ENCODE results near the gene BPHL.
"Not testable (repeated sequence)": the region's sequence is repeated elsewhere in the genome, so short reads cannot be mapped to it uniquely, and the experiment has no call there.

BPHL gene

GRCh38 chr6:3157131-3157933, 38.8 kb downstream of the BPHL start, which contains the start of gene TUBB2A:
TUBB2A (minus strand) TSS chr6:3157544; CDS start chr6:3157463, 81 bp downstream.
- DNase-seq, result peak; percentile 95

DNA sequence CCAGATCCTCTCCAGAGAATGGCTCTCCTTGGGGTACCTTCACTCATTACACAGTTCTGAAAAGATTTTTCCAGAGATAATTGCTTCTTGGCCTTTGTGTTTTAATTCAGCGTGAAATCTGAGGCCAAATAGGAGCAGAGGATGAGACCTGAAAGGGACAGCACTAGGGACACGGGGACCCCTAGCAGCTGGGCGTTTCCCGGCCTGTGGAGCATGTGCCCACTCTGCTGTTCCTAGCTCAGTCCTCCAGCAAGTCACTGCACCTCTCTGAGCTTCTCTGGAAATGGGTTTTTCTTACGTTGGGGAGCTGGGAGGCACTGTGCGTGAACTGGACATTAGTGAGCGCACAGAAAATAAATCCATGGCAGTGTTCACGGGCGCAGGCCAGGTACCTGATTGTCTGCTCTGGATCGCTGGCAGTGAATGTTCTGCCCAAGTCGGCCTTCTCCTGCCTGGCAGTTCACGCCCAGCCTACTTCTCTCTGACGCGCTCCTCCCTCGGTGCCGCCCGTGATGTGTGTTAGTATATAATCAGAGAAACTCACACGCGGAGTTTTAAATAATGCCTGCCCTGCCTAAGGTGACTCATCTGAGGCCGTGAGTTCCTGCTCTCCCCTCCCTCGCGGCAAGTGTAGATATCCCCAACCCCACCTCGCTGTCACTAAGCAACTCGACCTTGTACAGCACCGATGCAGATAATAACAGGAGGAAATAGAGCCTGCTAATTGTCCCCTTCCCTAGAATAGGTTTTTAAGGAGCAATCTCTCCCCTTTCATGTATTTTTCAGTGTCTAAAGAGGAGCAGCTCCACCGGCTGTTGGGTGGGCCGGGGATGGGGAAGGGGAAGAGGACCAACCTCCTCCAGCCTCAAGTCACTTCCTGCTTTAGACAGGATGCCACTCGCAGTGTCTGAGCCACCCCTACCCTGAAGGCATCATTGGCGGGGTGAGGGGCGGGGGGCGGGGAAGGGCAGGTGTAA, 41.6 kb downstream of the BPHL start:
- DNase-seq, result peak; percentile 67

DNA sequence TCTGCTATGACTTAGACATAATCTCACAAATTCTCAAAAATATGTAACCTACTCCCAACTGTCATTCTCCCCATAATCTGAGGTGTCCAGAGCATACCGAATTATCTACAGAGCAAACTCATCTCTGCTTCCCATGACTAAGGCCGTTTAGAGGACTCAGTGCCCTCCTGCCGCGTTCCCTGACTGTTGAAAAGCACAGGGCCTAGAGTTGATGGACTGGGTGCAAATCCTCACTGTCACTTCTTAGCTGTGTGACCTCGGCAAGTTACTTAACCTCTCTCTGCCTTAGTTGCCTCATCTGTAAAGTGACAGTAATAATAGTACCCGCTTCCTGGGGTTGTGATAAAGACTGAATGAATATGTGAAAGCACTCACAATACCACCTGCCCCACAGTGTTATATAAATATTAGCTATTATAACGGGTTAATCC, 43.6 kb downstream of the BPHL start:
- DNase-seq, result no peak

DNA sequence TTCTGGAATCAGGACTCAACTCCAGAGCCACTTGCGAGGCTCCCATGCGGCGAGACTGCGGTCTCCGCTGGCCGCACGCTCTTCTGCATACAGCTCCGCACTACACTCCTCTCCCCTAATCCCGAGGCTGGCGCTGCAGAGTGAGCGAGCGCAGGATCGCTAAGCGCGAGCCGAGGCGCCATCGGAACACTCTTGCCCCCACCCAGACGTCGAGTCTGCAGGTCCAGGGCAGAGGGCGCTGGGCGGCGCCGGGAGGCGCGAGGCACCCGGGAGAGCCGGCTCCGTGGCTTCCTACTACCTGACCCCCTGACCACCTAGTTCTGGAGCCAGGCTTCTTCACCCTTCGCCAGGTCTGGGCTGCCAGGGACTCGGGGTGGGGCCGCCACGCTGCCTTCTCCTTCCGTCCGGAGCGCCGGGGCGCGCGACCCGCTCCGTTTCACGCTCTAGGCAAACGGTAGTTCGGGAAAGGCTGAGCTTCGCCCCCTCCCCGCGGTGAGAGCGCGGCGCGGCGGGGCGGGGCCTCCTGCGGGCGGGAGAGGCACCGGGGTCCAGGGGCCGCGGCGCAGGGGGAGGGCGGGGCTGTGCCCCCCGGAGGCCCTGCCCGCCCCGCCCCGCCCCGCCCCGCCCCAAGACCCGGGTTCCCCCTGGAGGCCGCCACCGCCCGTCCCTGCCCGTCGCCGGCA, 44.2 kb downstream of the BPHL start:
- DNase-seq, result peak; percentile 87

DNA sequence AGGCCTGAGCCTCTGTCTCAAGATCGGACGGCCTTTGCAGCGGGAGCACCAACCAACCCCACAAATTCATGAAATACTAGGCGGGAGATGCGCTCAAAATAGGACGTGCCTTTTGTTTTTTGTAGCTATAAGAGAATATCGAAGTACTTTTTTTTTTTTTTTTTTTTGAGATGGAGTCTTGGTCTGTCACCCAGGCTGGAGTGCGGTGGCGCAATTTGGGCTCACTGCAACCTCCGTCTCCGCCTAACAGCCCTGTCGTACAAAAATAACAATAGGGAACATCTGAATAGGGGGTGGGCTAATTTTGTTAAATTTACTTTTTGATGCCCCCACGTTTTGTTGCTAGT, 44.7 kb downstream of the BPHL start:
- no peak for DNase-seq

GRCh38 chr6:3164388-3164787, 45.9 kb downstream of the BPHL start:
- no peak for DNase-seq

- no peak for DNase-seq
Observed at GRCh38 chr6:3165631-3166534, 47.4 kb downstream of the BPHL start.

DNA sequence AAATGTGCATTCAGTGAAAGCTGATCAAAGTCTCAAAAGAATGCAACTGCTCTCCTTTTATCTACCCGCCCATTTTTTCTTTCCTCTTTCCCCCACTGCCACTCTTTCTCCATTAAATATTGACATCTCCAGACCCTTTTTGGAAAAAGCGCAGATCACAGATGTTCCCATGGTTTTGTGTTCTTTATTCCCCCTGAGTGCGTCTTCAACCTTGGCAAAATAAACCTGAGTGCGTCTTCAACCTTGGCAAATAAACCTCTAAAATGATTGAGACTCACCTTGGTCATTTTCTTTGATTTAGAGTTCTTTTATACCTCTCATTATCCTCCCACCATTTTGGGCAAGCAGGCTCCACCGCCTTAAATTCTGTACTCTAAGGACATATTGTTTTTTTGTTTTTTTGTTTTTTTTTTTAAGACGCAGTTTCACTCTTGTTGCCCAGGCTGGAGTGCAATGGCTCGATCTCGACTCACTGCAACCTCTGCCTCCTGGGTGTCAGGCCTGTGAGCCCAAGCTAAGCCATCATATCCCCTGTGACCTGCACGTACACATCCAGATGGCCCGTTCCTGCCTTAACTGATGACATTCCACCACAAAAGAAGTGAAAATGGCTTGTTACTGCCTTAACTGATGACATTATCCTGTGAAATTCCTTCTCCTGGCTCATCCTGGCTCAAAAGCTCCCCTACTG, 48.2 kb downstream of the BPHL start:
- DNase-seq, result not testable (repeated sequence)

DNA sequence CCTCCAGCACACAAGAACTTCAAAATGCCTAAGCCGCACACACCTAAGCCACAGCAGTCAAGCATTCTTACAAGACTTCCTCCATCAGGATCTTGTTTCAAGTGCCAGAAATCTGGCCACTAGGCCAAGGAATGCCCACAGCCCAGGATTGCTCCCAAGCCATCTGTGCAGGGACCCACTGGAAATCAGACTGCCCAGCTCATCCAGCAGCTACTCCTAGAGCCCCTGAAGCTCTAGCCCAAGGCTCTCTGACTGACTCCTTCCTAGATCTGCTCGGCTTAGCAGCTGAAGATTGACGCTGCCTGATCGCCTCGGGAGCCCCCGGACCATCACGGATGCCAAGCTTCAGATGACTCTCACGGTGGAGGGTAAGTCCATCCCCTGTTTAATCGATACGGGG, 49.5 kb downstream of the BPHL start:
- not testable (repeated sequence) for DNase-seq

DNA sequence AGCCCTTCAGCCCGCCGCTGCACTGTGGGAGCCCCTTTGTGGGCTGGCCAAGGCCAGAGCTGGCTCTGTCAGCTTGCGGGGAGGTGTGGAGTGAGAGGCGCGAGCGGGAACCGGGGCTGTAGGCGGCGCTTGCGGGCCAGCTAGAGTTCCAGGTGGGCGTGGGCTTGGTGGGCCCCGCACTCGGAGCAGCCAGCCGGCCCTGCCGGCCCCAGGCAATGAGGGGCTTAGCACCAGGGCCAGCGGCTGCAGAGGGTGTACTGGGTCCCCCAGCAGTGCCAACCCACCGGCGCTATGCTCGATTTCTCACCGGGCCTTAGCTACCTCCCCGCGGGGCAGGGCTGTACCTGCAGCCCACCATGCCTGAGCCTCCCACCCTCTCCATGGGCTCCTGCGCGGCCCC, 52.2 kb downstream of the BPHL start:
- DNase-seq, result not testable (repeated sequence)

DNA sequence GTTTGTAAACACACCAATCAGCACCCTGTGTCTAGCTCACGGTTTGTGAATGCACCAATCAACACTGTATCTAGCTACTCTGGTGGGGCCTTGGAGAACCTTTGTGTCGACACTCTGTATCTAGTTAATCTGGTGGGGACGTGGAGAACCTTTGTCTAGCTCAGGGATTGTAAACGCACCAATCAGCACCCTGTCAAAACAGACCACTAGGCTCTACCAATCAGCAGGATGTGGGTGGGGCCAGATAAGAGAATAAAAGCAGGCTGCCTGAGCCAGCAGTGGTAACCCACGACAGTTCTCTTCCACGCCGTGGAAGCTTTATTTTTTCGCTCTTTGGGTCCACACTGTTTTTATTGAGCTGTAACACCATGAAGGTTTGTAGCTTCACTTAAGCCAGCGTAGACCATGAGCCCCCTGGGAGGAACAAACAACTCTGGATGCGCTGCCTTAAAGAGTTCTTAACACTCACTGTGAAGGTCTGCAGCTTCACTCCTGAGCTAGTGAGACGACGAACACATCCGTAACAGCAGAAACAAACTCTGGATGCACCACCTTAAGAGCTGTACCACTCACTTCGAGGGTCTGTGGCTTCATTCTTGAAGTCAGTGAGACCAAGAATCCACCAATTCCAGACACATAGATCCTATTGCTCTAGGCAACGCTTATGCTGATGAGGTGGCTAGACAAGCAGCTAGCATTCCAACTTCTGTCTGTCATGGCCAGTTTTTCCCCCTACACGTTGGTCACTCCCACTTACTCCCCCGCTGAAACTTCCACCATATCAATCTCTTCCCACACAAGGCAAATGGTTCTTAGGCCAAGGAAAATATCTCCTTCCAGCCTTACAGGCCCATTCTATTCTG, 53.0 kb downstream of the BPHL start:
- not testable (repeated sequence) for DNase-seq

- not testable (repeated sequence) for DNase-seq
Observed at GRCh38 chr6:3172789-3173188, 54.3 kb downstream of the BPHL start.

DNA sequence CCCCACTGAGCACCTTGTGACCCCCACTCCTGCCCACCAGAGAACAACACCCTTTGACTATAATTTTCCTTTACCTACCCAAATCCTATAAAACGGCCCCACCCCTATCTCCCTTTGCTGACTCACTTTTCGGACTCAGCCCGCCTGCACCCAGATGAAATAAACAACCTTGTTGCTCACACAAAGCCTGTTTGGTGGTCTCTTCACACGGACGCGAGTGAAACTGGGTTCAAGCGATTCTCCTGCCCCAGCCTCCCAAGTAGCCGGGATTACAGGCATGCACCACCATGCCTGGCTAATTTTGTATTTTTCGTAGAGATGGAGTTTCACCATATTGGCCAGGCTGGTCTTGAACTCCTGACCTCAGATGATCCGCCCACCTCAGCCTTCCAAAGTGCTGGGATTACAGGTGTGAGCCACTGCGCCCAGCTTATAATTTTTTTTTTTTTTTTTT, 55.2 kb downstream of the BPHL start:
- DNase-seq, result not testable (repeated sequence)

DNA sequence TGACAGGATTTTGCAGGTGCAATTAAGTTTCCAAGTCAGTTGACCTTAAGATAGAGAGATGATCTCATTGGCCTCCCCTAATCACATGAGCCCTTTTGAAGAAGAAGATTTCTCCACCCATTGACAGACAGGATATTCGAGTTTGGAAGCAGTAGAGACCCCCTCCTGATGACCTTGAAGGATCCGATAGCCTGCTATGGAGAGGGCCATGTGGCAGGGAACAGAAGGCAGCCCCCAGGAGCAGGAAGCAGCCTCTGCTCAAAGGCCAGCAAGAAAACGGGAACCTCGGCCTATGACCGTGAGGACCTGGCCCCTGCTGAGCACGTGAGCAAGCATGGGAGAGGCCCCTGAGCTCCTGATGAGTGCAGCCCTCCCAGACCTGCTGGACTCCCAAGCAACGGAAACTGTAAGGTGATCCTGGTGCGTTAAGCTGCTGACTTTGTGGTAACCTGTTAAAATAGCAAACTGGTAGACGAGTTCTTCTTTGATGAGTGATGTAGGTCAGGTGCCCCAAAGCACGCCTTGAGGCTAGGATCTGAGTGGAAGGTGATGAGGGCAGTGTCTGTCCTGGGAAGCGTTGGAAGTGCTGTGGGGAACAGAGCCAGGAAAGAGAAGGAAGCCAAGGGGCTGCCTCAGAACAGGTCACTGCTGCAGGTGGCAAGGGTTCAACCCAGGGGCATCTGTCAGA, 57.3 kb downstream of the BPHL start:
- DNase-seq, result no peak

- no peak for DNase-seq
Observed at GRCh38 chr6:3176562-3177355, 58.2 kb downstream of the BPHL start.

DNA sequence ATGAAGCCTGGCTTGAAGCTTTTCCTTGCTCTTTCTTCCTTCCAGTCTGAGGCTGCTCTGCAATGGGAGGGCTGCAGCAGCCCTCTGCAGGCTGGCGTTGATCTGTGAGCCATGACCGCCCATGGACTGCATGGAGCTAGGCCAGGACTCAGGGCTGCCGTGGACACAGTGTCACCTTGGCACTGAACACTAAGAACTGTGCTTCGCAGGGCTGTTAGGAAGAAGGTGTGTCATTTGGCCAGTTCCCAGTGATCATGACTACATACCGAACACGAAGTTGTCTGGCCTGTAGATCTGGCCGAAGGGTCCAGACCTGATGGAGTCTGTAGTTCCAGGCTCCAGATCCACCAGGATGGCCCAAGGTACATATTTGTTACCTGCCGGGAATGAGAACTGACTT, 60.2 kb downstream of the BPHL start:
- DNase-seq, result not testable (repeated sequence)

- not testable (repeated sequence) for DNase-seq
Observed at GRCh38 chr6:3179945-3180344, 61.4 kb downstream of the BPHL start.

DNA sequence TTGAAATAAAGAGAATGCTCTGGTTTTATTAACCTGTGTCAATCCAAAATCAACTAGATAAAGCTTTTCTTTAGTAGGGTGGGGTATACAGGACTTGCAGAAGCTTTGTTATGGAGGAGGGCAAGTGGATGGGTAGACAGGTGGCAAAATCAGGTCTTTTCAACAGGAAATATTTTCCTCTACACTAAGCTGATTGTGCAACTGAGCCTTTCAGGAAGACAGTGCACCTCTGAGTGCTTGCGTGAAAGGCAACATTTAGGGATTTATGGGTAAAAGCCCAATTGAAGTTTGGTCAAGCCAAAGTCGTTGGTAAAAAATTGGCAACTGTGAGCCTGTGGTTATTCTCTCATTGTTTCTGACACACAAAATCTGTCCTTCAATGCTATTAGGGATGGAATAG, 62.6 kb downstream of the BPHL start:
- DNase-seq, result no peak

DNA sequence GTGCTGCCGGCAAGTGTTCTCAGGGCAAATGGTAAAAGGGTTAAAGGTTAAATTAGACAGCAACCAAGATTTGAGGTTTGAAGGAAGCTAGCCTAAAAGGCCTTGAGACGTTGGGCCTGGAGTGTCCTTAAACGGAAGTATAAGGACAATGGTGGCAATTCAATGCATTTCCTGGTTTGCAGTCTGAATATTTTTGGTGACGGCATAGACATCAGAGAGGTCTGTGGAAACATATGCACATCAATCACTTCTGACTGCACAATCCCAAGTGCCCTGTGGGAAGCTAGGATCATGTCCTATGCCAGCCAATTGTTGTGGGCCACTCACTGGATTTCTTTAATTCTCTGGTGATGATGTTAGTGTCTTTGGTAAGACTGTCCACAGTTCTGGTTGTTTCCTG, 64.6 kb downstream of the BPHL start:
- no peak for DNase-seq

Data from activated CD8-positive, alpha-beta memory T cell treated with anti-CD3 and anti-CD28 coated beads for 24 hours (primary cell).